ENCODE measurements around the gene DNAH2. TPM values are rescaled to one million over a fixed set of nuclear protein-coding genes. Genes with fewer than 3 reads are reported as not detected.

DNAH2 gene
- total and polyA plus RNA-seq, 2 donors (not counting 1 experiment from before 2014, with no cell fraction given) = 0.08 to 0.17 TPM

DNA sequence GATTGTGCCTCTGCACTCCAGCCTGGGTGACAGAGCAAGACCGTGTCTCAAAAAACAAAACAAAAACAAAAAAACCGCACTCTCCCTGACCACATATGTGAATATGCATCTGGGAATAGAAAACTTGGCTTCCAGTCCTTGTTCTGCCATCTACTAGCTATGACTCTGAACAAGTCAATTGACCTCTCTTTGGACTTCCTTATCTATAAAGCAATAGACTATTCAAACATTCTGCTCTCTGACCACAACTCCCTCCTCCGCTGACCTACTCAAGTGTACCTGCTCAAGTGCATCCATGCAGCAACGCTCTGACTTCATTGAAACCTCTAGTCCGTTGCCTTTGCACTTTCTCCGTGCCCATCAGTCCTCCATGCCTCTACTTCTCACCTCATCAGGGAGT lies 63.9 kb downstream of the DNAH2 start:
- no peak overlapping the region for H3K4me2 ChIP-seq (ENCODE audit: extremely low read depth, insufficient read depth, low read length)
- no peak overlapping the region for H3K9ac ChIP-seq (ENCODE audit: insufficient read depth, low read length)
- peak in 1 of 2 donors; percentile 54 for DNase-seq (ENCODE audit: low read depth in 2 of 2)
- H3K36me3 ChIP-seq (ENCODE audit: control insufficient read depth, insufficient read depth, low read length) = no peaks in the 10 kb centered on the region
- H2AFZ ChIP-seq (ENCODE audit: low read length) = no peak overlapping the region
- H3K27me3 ChIP-seq (ENCODE audit: control insufficient read depth, insufficient read depth, low read length) = peaks cover 20% of the 10 kb centered on the region
- no peak overlapping the region for H3K4me3 ChIP-seq (replicated peaks in 1 of 4; ENCODE audit: control extremely low read depth in 1 of 4, insufficient read depth in 1 of 4, low read depth in 3 of 4, low read length in 4 of 4)
- H3K27ac ChIP-seq (ENCODE audit: insufficient read depth, low read length) = no peak overlapping the region
- no peaks in the 10 kb centered on the region for H3K4me1 ChIP-seq (ENCODE audit: control insufficient read depth, extremely low read depth, insufficient read depth, low read length)
- no peaks in the 10 kb centered on the region for H4K20me1 ChIP-seq (ENCODE audit: control insufficient read depth, extremely low read depth, insufficient read depth, low read length)
- no peaks in the 10 kb centered on the region for H3K79me2 ChIP-seq (ENCODE audit: control insufficient read depth, insufficient read depth, low read length)
- no peaks in the 10 kb centered on the region for H3K9me3 ChIP-seq (ENCODE audit: control insufficient read depth, insufficient read depth, low read depth, low read length)
- TF ChIP-seq EZH2 (IDR thresholded peaks at IDR 0.05; ENCODE audit: low read length, missing control alignments) (no peak), CTCF (conservative IDR thresholded peaks at IDR 0.05 in 1 of 2, IDR thresholded peaks at IDR 0.05 in 1 of 2; ENCODE audit: low read depth in 1 of 2, low read length in 2 of 2) (no peak)

- Histone ChIP-seq H3K4me2 (ENCODE audit: extremely low read depth, insufficient read depth, low read length) (no peak overlapping the region), H3K4me3 (replicated peaks in 1 of 4; ENCODE audit: control extremely low read depth in 1 of 4, insufficient read depth in 1 of 4, low read depth in 3 of 4, low read length in 4 of 4) (no peak overlapping the region), H3K36me3 (ENCODE audit: control insufficient read depth, insufficient read depth, low read length) (no peaks in the 10 kb centered on the region), H3K9ac (ENCODE audit: insufficient read depth, low read length) (no peak overlapping the region), H2AFZ (ENCODE audit: low read length) (no peak overlapping the region), H3K79me2 (ENCODE audit: control insufficient read depth, insufficient read depth, low read length) (no peaks in the 10 kb centered on the region), H3K27ac (ENCODE audit: insufficient read depth, low read length) (no peak overlapping the region), H4K20me1 (ENCODE audit: control insufficient read depth, extremely low read depth, insufficient read depth, low read length) (no peaks in the 10 kb centered on the region), H3K27me3 (ENCODE audit: control insufficient read depth, insufficient read depth, low read length) (peaks cover 19% of the 10 kb centered on the region), H3K4me1 (ENCODE audit: control insufficient read depth, extremely low read depth, insufficient read depth, low read length) (no peaks in the 10 kb centered on the region), H3K9me3 (ENCODE audit: control insufficient read depth, insufficient read depth, low read depth, low read length) (no peaks in the 10 kb centered on the region)
- peak; percentile 45 to 73 for DNase-seq (ENCODE audit: low read depth in 2 of 2)
- TF ChIP-seq EZH2 (IDR thresholded peaks at IDR 0.05; ENCODE audit: low read length, missing control alignments) (no peak), CTCF (conservative IDR thresholded peaks at IDR 0.05 in 1 of 2, IDR thresholded peaks at IDR 0.05 in 1 of 2; ENCODE audit: low read depth in 1 of 2, low read length in 2 of 2) (peak; percentile 40 to 54)
Measured at GRCh38 chr17:7782240-7782639, 64.7 kb downstream of the DNAH2 start.

DNA sequence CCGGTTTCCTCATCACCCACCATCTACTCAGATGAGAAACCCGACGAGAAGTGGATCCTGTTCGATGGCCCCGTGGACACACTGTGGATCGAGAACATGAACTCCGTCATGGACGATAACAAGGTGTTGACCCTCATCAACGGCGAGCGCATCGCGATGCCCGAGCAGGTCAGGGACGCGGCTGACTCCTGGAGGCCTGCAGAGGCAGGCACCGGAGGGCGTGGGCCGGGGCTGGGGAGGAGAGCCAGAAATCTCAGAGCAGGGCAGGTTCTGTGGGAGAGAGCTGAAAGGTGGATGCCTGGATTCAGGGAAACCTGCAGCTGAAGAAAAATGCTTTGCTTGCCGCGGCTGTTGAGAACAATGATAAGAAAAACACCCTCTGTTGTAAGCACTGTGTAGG lies 69.3 kb downstream of the DNAH2 start:
- Histone ChIP-seq H3K36me3 (ENCODE audit: control insufficient read depth, insufficient read depth, low read length) (no peaks in the 10 kb centered on the region), H3K27me3 (ENCODE audit: control insufficient read depth, insufficient read depth, low read length) (peaks cover 9% of the 10 kb centered on the region), H2AFZ (ENCODE audit: low read length) (no peak overlapping the region), H3K79me2 (ENCODE audit: control insufficient read depth, insufficient read depth, low read length) (no peaks in the 10 kb centered on the region), H3K4me2 (ENCODE audit: extremely low read depth, insufficient read depth, low read length) (no peak overlapping the region), H3K4me1 (ENCODE audit: control insufficient read depth, extremely low read depth, insufficient read depth, low read length) (no peaks in the 10 kb centered on the region), H3K9ac (ENCODE audit: insufficient read depth, low read length) (no peak overlapping the region), H3K9me3 (ENCODE audit: control insufficient read depth, insufficient read depth, low read depth, low read length) (no peaks in the 10 kb centered on the region), H3K4me3 (replicated peaks in 1 of 4; ENCODE audit: control extremely low read depth in 1 of 4, insufficient read depth in 1 of 4, low read depth in 3 of 4, low read length in 4 of 4) (no peak overlapping the region), H3K27ac (ENCODE audit: insufficient read depth, low read length) (no peak overlapping the region), H4K20me1 (ENCODE audit: control insufficient read depth, extremely low read depth, insufficient read depth, low read length) (no peaks in the 10 kb centered on the region)
- TF ChIP-seq EZH2 (IDR thresholded peaks at IDR 0.05; ENCODE audit: low read length, missing control alignments) = no peak
- TF ChIP-seq CTCF (conservative IDR thresholded peaks at IDR 0.05 in 1 of 2, IDR thresholded peaks at IDR 0.05 in 1 of 2; ENCODE audit: low read depth in 1 of 2, low read length in 2 of 2) = no peak
- no peak for DNase-seq (ENCODE audit: low read depth in 2 of 2)

Measured in fibroblast of lung (primary cell).